Activated T-cell treated with anti-CD3 and anti-CD28 coated beads, Interleukin-2, amount 50 U/mL, for 4 hours (primary cell): ENCODE measurements around the gene FOXN1. TPM values are rescaled to one million over a fixed set of nuclear protein-coding genes. Genes with fewer than 3 reads are reported as not detected.
"Not testable (repeated sequence)": the region's sequence is repeated elsewhere in the genome, so short reads cannot be mapped to it uniquely, and the experiment has no call there.

Experiments used
- ATAC-seq, 2 donors: fragments of 200-7000 bp; cut with Tn5 transposase; one replicate each; pipeline ENCODE4 v1.10.0; 2021
- DNase-seq: peaks from one replicate; pipeline ENCODE4 v3.0.0-alpha.2; 2020
- H3K27me3 Mint-ChIP-seq: one replicate; pipeline ENCODE4 v1.8.0; 2021; ENCODE audit warnings: low read depth, mixed read lengths
- H3K36me3 Mint-ChIP-seq: one replicate; pipeline ENCODE4 v1.8.0; 2022; ENCODE audit warnings: mixed read lengths; ENCODE audit not compliant: insufficient read depth
- H3K4me1 Mint-ChIP-seq: one replicate; pipeline ENCODE4 v1.8.0; 2021; ENCODE audit warnings: low read depth, mixed read lengths
- H3K4me3 Mint-ChIP-seq: one replicate; pipeline ENCODE4 v1.8.0; 2021; ENCODE audit warnings: mild to moderate bottlenecking, moderate library complexity, mixed read lengths
- H3K9me3 Mint-ChIP-seq: one replicate; pipeline ENCODE4 v1.8.0; 2021; ENCODE audit warnings: mixed read lengths
- total RNA-seq, 3 donors: library from RNA; stranded (reverse); gene quantifications; one replicate each; pipeline ENCODE4 v1.2.1, GENCODE V29; 2021

Gene FOXN1, protein sequence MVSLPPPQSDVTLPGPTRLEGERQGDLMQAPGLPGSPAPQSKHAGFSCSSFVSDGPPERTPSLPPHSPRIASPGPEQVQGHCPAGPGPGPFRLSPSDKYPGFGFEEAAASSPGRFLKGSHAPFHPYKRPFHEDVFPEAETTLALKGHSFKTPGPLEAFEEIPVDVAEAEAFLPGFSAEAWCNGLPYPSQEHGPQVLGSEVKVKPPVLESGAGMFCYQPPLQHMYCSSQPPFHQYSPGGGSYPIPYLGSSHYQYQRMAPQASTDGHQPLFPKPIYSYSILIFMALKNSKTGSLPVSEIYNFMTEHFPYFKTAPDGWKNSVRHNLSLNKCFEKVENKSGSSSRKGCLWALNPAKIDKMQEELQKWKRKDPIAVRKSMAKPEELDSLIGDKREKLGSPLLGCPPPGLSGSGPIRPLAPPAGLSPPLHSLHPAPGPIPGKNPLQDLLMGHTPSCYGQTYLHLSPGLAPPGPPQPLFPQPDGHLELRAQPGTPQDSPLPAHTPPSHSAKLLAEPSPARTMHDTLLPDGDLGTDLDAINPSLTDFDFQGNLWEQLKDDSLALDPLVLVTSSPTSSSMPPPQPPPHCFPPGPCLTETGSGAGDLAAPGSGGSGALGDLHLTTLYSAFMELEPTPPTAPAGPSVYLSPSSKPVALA
- not detected for total RNA-seq

DNA sequence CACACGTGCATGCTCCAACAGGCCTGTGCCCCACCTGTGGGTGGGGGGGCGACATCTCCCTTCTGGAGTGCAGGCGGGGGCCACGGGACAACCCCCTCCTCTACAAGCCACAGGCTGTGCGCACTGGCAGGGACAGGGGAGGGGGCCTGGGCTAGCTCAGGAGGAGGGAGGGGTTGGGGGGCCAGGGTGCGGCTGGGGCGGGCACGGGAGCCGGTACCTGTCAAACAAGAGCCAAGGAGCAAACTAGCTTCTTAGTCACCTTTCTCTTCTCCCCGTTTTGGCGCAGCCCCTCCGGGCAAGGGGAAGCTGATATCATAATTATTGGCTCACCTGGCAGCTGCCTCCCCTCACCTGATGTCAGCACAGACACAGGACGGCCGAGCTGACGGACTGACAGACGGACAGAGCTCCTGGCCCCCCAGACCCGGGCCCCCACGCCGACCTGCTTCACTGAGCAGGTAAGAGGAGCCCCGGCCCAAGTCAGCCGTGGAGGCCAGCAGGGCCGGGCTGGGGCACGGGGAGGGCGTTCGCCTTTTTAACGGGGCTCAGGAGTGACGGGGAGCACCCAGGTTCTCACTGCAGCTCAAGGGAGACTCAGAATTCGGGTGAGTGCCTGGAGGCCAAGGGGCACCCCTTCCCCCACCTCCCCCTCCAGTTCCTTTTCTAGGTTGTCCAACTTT lies at the start of gene FOXN1:
Gene FOXN1 (plus strand): TSS at position 363 of the 680 bp plus-strand sequence. CDS start 17,622 bp downstream, outside the sequence.
- H3K9me3 Mint-ChIP-seq, result no peaks in the 10 kb centered on the region
- ATAC-seq (no peak), DNase-seq (no peak)
- H3K4me1 Mint-ChIP-seq, result no peaks in the 10 kb centered on the region
- no peaks in the 10 kb centered on the region for H3K36me3 Mint-ChIP-seq
- peaks cover 32% of the 10 kb centered on the region for H3K27me3 Mint-ChIP-seq
- H3K4me3 Mint-ChIP-seq, result no peak within 1 kb of the TSS

DNA sequence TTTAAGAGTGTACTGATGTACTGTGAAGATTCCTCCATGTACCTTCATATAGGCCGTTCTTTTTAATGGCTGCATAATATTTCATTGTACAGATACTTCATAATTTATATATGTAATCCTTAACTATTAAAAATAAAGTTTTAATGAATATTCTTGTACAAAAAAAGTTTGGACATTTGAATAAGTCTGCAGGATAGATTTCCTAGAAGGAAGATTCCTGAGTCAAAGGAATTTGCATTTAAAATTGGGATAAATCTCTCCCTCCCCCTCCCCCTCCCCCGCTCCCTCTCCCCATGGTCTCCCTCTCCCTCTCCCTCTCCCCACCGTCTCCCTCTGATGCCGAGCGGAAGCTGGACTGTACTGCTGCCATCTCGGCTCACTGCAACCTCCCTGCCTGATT lies 48.3 kb upstream of the FOXN1 start:
- ATAC-seq (no peak), DNase-seq (no peak)
- no peaks in the 10 kb centered on the region for H3K9me3 Mint-ChIP-seq
- H3K27me3 Mint-ChIP-seq, result peaks cover 5% of the 10 kb centered on the region
- H3K4me3 Mint-ChIP-seq, result no peak overlapping the region
- no peaks in the 10 kb centered on the region for H3K4me1 Mint-ChIP-seq
- H3K36me3 Mint-ChIP-seq, result no peaks in the 10 kb centered on the region

GRCh38 chr17:28458881-28459280 lies 47.3 kb upstream of the FOXN1 start:
- not testable (repeated sequence) for H3K4me3 Mint-ChIP-seq, H3K36me3 Mint-ChIP-seq, ATAC-seq, DNase-seq, H3K9me3 Mint-ChIP-seq, H3K4me1 Mint-ChIP-seq
- peaks cover 13% of the 10 kb centered on the region for H3K27me3 Mint-ChIP-seq

- H3K36me3 Mint-ChIP-seq, result no peaks in the 10 kb centered on the region
- ATAC-seq (no peak), DNase-seq (no peak)
- no peak overlapping the region for H3K4me3 Mint-ChIP-seq
- no peaks in the 10 kb centered on the region for H3K9me3 Mint-ChIP-seq
- no peaks in the 10 kb centered on the region for H3K4me1 Mint-ChIP-seq
- peaks cover 14% of the 10 kb centered on the region for H3K27me3 Mint-ChIP-seq
Observed at GRCh38 chr17:28460901-28461300, 45.2 kb upstream of the FOXN1 start.

DNA sequence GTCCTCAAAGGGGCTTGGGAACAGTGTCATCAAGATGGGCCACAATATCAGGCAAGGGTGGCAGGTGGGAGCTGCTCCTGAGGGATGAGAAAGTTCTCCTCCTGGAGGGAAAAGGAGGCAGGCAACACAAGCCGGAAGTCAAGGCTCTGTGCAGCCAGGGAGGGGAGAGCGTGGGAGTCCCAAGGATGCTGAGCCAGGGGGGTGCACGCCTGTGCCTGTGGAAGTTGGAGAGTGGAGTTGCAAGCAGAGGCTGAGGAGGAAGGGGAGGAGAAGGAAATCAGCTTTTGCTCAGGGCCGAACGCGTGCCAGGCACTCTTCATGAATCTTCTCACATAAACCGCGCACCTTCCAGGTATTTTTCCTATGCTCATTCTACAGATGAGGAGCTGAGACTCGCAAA lies 40.1 kb upstream of the FOXN1 start:
- Mint-ChIP-seq H3K27me3 (peaks cover 18% of the 10 kb centered on the region), H3K4me1 (peaks cover 10% of the 10 kb centered on the region), H3K36me3 (no peaks in the 10 kb centered on the region), H3K9me3 (no peaks in the 10 kb centered on the region), H3K4me3 (no peak overlapping the region)
- no peak for ATAC-seq
- no peak for DNase-seq

DNA sequence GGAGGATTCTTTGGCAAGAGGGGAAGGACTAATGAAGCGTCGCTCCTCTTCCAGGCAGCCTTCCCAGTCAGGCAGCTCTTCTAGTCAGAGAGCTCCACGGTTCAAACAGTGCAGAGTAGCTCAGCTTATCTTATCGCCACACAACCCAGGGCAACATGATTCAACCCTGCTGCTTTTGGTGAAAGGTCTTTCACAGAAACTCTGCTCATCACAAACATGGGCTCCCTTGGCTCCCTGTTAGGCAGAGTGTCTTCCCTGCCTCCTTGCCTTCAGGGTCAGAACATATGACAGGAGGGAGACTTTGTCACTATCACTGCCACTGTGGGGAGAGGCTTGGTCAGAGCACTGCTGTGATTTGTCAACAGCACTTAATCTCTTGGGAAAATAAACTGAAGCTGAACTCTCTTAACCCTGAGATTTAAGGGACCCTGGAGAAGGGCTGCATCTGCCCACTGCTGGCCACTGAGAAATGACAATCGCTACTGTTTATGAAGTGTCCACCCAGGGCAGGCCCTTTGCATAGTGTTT lies 39.6 kb upstream of the FOXN1 start:
- no peaks in the 10 kb centered on the region for H3K36me3 Mint-ChIP-seq
- no peak overlapping the region for H3K4me3 Mint-ChIP-seq
- H3K27me3 Mint-ChIP-seq, result peaks cover 18% of the 10 kb centered on the region
- no peaks in the 10 kb centered on the region for H3K9me3 Mint-ChIP-seq
- ATAC-seq, result no peak
- peaks cover 10% of the 10 kb centered on the region for H3K4me1 Mint-ChIP-seq
- no peak for DNase-seq

DNA sequence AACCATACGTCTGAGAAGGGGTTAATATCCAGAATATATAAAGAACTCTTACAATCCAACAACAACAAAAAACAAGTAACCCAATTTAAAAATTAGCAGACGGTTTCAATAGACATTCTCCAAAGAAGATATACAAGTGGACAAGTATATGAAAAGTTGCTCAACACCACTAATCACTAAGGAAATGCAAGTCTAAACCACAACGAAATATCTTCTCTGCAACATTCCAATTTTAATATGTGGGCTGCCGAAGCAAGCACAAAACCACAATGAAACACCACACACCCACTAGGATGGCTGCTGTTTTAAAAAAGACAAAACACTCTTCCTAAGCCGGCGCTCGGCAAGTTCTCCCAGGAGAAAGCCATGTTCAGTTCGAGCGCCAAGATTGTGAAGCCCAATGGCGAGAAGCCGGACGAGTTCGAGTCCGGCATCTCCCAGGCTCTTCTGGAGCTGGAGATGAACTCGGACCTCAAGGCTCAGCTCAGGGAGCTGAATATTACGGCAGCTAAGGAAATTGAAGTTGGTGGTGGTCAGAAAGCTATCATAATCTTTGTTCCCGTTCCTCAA lies 38.6 kb upstream of the FOXN1 start:
- Mint-ChIP-seq H3K4me1 (peaks cover 10% of the 10 kb centered on the region), H3K27me3 (peaks cover 18% of the 10 kb centered on the region), H3K36me3 (no peaks in the 10 kb centered on the region), H3K9me3 (no peaks in the 10 kb centered on the region), H3K4me3 (no peak overlapping the region)
- no peak for DNase-seq
- ATAC-seq, result no peak

DNA sequence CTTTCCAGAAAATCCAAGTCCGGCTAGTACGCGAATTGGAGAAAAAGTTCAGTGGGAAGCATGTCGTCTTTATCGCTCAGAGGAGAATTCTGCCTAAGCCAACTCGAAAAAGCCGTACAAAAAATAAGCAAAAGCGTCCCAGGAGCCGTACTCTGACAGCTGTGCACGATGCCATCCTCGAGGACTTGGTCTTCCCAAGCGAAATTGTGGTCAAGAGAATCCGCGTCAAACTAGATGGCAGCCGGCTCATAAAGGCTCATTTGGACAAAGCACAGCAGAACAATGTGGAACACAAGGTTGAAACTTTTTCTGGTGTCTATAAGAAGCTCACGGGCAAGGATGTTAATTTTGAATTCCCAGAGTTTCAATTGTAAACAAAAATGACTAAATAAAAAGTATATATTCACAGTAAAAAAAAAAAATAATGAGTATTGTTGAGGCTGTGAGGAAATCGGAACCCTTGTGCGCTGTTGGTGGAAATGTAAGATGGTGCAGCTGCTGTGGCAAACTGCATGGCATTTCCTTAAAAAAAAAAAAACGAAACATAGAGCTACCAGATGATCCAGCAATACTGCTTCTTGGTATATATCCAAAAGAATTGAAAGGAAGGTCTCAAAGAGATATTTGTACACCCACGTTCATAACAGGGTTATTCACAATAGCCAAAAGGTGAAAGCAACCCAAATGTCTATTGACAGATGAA lies 38.0 kb upstream of the FOXN1 start:
- H3K4me3 Mint-ChIP-seq, H3K4me1 Mint-ChIP-seq, H3K9me3 Mint-ChIP-seq, H3K36me3 Mint-ChIP-seq, ATAC-seq, DNase-seq: not testable (repeated sequence)
- peaks cover 14% of the 10 kb centered on the region for H3K27me3 Mint-ChIP-seq

- Mint-ChIP-seq H3K27me3 (peaks cover 8% of the 10 kb centered on the region), H3K4me1 (peaks cover 10% of the 10 kb centered on the region), H3K4me3 (no peak overlapping the region), H3K9me3 (no peaks in the 10 kb centered on the region), H3K36me3 (no peaks in the 10 kb centered on the region)
- ATAC-seq, result peak; percentile 76 to 86
- DNase-seq, result no peak
Observed at GRCh38 chr17:28468781-28469180, 37.4 kb upstream of the FOXN1 start.

GRCh38 chr17:28469376-28469775 lies 36.8 kb upstream of the FOXN1 start:
- DNase-seq (no peak), ATAC-seq (no peak)
- no peaks in the 10 kb centered on the region for H3K36me3 Mint-ChIP-seq
- H3K4me3 Mint-ChIP-seq, result no peak overlapping the region
- H3K9me3 Mint-ChIP-seq, result no peaks in the 10 kb centered on the region
- H3K27me3 Mint-ChIP-seq, result peaks cover 7% of the 10 kb centered on the region
- H3K4me1 Mint-ChIP-seq, result peaks cover 10% of the 10 kb centered on the region

DNA sequence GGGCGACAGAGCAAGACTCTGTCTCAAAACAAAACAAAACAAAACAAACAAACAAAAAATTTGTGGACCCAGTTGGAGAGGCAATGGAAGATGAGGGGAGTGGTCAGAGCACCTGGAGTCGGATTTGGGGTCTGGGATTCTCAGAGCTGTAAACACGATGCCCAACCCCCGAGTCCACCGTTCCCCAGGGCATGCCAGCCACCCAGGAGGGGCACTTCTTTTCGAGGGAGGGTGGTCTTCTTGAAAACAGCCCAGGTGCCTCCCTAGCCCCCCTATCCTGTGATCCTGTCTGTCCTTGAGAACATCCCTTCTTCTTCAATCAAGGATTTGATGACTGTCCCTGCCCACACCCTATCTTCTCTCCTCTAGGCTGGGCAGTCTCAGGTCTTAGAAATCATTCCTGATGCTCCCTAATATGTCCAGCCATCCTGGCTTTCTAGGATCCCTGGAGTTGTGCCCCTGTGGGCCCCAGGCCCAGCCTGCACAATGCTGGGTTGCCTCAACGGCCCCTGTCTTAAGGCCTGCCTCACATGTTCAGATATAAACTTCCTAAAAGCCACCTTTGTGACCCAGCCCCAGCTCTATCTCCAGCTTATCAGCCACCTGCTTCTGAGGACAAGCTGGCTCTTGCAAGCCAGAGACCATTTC lies 35.8 kb upstream of the FOXN1 start:
- DNase-seq (no peak), ATAC-seq (no peak)
- Mint-ChIP-seq H3K4me3 (no peak overlapping the region), H3K27me3 (peaks cover 7% of the 10 kb centered on the region), H3K4me1 (peaks cover 14% of the 10 kb centered on the region), H3K36me3 (no peaks in the 10 kb centered on the region), H3K9me3 (no peaks in the 10 kb centered on the region)

GRCh38 chr17:28470914-28471366 lies 35.2 kb upstream of the FOXN1 start:
- Mint-ChIP-seq H3K36me3 (no peaks in the 10 kb centered on the region), H3K4me1 (peaks cover 19% of the 10 kb centered on the region), H3K4me3 (no peak overlapping the region), H3K27me3 (peaks cover 5% of the 10 kb centered on the region), H3K9me3 (no peaks in the 10 kb centered on the region)
- ATAC-seq, result no peak
- DNase-seq, result no peak

GRCh38 chr17:28471531-28472342 lies 34.4 kb upstream of the FOXN1 start:
- no peak for ATAC-seq
- Mint-ChIP-seq H3K9me3 (no peaks in the 10 kb centered on the region), H3K4me1 (peaks cover 23% of the 10 kb centered on the region), H3K4me3 (no peak overlapping the region), H3K36me3 (no peaks in the 10 kb centered on the region), H3K27me3 (peaks cover 4% of the 10 kb centered on the region)
- DNase-seq, result no peak
